HG02588 (cell line): Measurements from ENCODE around the gene FLOT2.
"Not testable (repeated sequence)": the region's sequence is repeated elsewhere in the genome, so short reads cannot be mapped to it uniquely, and the experiment has no call there.

Experiments used
- ATAC-seq: cut with Tn5 transposase; IDR thresholded peaks from one replicate; pipeline ENCODE4 v1.9.1; 2021; ENCODE audit warnings: mild to moderate bottlenecking, moderate library complexity; ENCODE audit not compliant: unreplicated experiment

Gene FLOT2, protein sequence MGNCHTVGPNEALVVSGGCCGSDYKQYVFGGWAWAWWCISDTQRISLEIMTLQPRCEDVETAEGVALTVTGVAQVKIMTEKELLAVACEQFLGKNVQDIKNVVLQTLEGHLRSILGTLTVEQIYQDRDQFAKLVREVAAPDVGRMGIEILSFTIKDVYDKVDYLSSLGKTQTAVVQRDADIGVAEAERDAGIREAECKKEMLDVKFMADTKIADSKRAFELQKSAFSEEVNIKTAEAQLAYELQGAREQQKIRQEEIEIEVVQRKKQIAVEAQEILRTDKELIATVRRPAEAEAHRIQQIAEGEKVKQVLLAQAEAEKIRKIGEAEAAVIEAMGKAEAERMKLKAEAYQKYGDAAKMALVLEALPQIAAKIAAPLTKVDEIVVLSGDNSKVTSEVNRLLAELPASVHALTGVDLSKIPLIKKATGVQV

GRCh38 chr17:28896884-28897768 is at the start of gene FLOT2:
FLOT2 (minus strand) TSS chr17:28897733; CDS start chr17:28897574, 159 bp downstream.
- ATAC-seq = peak; percentile 34

GRCh38 chr17:28946239-28946638 is 48.7 kb upstream of the FLOT2 start:
- no peak for ATAC-seq

GRCh38 chr17:28944862-28945741 is 47.6 kb upstream of the FLOT2 start:
- ATAC-seq = no peak

- no peak for ATAC-seq
Observed at GRCh38 chr17:28944343-28944742, 46.8 kb upstream of the FLOT2 start.

DNA sequence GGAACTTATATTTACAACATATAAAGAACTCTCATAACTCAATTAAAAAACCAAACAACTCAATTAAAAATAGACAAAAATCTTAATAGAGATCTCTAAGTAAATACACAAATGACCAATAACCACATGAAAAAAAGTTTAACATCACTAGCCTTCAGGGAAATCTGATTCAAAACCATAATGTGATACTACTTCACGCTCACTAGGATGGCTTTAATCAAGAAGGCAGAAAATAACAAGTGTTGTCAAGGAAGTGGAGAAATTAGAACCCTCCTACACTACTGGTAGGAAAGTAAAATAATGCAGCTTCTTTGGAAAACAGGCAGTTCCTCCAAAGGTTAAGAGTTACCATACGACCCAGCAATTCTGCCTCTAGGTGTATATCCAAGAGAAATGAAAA is 45.4 kb upstream of the FLOT2 start:
- ATAC-seq = no peak

GRCh38 chr17:28941251-28941650 is 43.7 kb upstream of the FLOT2 start:
- ATAC-seq = no peak

DNA sequence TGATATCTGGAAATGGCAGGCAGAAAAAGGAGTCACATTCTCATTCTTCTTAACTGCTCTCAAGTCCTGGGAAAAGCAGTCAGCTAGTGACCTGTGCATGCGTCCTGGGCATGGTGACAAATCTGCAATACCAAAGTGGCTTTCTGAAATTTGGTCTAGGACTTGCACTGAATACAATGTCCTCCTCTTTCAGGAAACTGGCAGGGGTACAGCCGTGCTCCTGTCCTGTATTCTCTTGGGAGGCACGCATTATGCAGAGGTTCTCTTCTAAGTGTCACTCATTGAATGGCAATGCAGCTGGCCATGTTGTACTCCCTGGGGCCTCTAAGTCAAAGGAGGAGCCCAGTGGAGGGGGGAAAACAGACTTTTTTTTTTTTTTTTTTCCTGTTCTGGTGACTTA is 43.1 kb upstream of the FLOT2 start:
- ATAC-seq = no peak

GRCh38 chr17:28940142-28940541 is 42.6 kb upstream of the FLOT2 start:
- no peak for ATAC-seq

- no peak for ATAC-seq
Observed at GRCh38 chr17:28938552-28938951, 41.0 kb upstream of the FLOT2 start.

DNA sequence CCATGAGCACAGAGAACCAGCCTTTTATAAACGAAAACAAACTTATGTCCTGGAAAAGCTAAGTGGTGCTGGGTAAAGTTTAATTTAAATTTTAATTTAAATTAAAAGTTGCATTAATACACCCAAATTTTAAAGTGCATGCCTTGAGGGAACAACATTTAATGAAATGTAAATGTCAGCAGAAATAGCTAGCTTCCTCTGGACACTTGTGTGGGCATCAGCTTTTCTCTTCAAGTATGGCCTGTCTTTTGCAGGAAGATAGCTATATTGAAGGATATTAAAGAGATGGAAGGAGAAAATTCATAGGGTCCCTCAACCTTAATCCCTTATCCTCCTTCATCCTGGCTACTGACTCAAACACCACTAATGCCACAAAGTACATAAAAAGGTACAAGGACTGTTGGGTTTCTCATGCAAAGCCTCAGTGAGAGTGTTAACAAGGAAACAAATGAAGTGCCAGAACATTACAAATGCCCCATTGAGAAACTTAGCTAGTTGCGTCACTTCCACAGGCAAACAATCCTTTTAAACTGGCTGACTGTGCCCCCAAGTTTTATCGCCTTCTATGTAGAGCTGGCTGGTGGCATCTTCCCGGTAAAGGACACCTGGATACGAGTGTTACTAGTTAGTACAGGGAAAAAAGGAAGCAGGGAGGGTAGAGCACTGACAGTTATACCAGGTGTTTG is 39.7 kb upstream of the FLOT2 start:
- no peak for ATAC-seq

DNA sequence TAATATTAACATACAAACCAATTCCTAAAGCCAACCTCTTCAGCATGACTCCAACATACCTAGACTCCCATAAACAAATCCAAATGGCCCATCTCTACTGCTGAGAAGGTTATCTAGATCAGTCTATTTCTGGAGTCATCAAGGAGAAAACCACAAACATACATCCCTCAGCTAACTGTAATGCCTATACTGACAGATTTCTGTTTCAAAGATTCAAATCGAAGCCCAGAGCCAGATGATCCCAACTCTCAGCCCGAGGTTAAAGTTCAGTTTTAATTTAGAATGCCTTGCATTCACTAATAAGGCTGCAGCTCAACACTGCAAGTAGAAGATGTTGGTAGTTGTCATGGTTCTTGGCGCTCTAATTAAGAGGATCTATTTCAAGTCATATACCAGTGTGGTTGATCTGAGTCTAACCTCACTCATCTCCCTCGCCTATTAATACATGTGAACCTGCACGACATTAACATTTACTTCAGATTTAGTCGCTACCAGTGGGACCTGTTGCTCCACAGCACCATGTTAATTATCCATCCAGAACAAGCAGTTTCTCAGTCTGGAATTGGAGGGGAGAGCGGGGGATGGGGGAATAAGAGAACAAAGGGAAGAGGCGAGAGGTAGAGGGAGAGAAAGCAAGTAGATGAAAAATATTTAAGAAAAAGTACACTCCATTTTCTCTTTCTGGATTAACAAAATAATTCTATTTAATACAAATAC is 38.4 kb upstream of the FLOT2 start:
- no peak for ATAC-seq

DNA sequence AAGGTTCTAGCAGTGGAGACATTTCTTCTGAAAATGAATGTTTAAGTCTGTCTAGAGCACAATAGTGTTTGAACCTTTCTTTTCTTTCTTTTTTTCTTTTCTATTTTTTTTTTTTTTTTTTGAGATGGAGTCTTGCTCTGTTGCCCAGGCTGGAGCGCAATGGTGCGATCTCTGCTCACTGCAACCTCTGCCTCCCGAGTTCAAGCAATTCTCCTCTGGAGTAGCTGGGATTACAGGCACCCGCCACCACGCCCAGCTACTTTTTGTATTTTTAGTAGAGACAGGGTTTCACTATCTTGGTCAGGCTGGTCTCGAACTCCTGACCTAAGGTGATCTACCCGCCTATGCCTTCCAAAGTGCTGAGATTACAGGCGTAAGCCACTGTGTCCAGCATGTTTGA is 37.0 kb upstream of the FLOT2 start:
- ATAC-seq = not testable (repeated sequence)

GRCh38 chr17:28929787-28930186 is 32.3 kb upstream of the FLOT2 start:
- no peak for ATAC-seq

- no peak for ATAC-seq
Observed at GRCh38 chr17:28928061-28928460, 30.5 kb upstream of the FLOT2 start.

DNA sequence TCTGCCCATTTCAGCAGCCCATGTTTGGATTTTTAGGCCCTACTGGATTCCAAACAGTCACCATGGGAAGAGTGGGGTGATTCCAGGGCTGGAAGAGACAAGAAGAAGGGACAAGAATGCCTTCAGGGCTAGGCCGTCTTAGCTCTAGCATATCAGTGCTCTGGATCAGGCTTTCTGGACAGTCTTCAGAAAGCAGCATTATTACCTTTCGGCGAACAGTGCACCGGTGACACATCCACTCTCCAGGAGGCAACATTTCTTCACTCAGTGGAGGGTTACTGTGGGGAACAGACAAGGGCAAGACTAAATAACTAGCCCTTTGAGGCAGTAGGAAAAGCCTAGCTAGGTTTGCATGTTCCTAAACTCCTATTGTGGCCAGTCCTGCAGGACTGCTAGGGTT is 29.3 kb upstream of the FLOT2 start:
- no peak for ATAC-seq

- no peak for ATAC-seq
Observed at GRCh38 chr17:28926366-28926765, 28.8 kb upstream of the FLOT2 start.

DNA sequence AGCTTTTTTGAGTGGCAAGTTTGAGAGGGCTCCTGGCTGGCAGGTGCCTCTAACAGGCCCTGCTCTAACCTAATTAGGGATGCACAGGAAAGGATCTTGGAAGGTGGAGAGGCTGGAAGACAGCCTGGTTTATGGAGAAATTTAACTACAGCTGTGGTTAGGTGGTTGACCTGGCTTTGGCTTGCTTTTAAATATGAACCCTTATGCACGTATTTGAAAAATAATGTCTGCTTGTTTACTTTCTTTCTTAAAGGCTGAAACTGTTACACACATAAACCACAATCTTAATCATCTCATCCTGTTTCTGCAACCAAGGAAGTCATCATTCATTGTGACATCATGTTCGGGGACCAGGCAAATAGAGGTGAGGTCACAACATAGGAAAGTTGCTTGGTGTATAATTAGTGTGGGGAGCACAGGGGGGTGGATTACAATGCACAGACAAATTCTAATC is 28.4 kb upstream of the FLOT2 start:
- ATAC-seq = no peak

DNA sequence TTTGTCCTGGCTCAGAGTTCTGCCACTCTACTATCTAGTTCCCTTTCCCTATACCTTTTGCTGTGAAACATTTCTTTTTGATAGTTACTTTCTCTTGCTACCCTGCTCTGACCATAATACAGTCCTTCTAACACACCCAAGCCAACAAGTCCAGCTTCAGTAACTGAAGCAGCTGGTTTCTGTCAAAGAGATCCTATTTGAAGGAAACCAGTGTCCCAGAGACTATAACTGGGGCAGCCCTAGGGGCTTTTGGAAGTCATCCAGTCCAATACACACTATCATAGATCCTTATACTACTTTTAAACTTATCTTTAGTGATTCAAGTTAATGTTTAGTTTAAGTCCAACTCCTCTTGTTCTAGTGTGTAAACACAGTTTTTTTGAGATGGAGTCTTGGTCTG is 22.7 kb upstream of the FLOT2 start:
- ATAC-seq = no peak

- no peak for ATAC-seq
Observed at GRCh38 chr17:28918295-28918694, 20.8 kb upstream of the FLOT2 start.

DNA sequence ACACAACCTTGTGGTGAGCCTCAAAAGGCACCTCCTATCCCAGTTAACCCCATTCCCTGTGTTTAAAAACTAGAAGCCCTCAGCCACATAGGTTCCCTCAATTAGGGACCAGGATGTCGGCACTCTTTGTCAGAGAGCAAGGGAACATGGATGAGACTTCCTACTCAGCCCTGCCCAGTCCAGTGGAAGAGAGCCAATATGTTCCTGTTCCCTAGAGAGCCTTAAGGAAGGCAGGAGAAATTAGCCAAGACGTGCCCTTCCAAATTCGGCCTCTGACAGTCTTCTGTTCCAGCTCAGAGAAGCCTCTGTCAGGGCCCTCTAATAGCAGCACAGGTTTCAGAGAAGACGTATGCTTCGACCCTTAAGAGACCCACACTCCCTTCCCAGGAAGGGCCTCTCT is 19.9 kb upstream of the FLOT2 start:
- no peak for ATAC-seq
